Stimulated activated CD8-positive, alpha-beta memory T cell treated with anti-CD3 and anti-CD28 coated beads, Interleukin-4, amount 100 ng/mL, for 4 hours (primary cell): Measurements from ENCODE around the gene GBX1.

Experiments
- DNase-seq, 2 donors: peaks; one replicate each; pipeline ENCODE4 v3.0.0-alpha.2; 2020; ENCODE audit warnings: low read depth in 2 of 2, low spot score in 1 of 2

The GBX1 gene

DNA sequence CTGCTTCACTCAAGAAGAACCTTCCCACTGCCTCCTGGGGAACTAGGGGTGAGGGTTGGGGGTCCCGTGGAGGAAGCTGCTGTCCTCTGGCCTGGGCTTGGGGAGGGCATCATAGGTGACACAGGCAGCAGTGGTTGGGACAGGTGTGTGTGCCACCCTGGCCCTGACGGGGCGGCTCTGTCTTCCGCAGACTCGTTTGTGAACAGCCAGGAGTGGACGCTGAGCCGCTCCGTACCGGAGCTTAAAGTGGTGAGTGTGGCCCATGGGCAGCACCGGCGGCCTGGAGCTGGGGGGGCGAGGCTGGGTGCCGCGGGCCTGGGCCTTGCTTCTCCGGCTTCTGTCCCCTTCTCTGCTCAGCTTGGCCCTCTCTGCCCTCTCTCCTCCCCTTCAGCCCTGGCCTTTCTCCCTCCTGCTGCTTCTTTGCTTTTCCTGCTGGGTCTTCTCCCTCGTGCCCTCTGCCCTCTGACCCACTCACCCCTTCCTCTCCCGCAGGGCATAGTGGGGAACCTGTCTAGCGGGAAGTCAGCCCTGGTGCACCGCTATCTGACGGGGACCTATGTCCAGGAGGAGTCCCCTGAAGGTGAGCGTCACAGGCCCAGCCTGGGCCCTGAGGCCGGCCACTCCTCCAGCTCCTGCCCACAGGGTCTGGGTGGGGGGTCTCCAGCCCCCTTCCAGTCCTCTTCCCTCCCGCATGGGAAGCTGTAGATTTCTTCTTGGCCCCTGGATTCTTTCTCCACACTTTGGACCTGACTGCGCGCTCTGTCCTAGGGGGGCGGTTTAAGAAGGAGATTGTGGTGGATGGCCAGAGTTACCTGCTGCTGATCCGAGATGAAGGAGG, 50.7 kb downstream of the GBX1 start:
- DNase-seq = no peak

DNA sequence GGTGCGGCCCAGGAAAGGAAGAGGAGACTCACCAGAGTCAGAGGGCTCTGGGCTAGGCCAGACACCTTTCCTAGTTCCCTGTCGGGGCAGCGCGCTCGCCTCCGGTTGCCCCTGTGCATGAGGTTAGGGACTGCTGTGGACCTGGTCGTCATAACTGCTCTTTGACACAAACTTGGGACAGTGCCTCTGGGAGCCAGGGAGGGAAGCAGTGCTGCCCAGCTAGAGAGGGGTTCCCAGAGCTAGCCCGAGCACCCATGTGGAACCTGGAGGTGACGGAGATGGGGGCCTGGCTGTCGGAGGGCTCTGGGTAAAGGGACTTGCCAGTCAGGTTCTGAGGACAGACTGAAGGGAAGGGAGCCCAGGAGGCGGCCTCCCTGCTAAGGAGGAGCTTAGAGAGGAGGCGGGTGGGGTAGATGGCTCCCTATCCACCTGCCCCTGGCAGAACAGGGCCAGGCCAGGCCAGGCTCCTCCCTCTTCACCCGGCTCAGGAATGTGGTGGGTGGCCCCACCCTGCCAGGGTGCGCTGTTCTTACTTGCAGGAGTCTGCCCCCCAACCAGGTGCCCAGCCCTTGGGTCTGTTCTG, 51.6 kb downstream of the GBX1 start:
- DNase-seq = no peak

DNA sequence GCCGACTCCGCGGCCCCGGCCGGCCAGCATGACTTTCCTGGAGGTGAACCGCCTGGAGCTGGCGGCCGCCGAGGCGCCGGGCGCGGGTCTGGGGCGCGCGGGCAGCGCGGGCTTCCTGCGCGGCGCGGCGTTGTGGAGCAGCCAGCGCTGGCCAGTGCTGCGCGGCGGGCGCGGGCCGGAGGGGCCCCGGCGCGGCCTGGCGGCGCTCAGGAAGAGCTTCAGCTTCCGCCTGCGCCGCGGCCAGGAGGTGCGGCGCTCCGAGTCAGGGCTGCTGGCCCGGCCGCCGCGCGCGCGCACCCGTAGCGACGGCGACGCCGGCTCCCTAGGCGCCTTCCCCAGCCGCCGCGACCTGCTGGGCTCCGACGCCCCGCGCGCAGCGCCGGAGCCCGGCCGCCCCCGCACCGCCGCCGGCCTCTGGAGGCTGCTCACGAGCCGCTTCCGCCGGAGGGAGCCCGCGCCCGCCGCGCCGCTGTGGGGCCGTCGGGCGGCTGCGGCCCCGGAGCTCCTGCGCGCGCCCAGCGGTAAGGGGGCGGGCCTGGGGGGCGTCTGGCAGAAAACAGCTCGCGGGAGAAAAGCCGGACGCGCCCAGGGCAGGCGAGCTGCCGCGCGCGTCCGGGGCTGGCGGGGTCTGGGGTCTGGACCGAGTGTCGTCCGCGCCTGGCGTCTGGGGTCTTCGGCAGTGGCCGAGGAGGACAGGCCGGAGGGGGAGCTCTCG, 52.2 kb downstream of the GBX1 start:
- DNase-seq = no peak

DNA sequence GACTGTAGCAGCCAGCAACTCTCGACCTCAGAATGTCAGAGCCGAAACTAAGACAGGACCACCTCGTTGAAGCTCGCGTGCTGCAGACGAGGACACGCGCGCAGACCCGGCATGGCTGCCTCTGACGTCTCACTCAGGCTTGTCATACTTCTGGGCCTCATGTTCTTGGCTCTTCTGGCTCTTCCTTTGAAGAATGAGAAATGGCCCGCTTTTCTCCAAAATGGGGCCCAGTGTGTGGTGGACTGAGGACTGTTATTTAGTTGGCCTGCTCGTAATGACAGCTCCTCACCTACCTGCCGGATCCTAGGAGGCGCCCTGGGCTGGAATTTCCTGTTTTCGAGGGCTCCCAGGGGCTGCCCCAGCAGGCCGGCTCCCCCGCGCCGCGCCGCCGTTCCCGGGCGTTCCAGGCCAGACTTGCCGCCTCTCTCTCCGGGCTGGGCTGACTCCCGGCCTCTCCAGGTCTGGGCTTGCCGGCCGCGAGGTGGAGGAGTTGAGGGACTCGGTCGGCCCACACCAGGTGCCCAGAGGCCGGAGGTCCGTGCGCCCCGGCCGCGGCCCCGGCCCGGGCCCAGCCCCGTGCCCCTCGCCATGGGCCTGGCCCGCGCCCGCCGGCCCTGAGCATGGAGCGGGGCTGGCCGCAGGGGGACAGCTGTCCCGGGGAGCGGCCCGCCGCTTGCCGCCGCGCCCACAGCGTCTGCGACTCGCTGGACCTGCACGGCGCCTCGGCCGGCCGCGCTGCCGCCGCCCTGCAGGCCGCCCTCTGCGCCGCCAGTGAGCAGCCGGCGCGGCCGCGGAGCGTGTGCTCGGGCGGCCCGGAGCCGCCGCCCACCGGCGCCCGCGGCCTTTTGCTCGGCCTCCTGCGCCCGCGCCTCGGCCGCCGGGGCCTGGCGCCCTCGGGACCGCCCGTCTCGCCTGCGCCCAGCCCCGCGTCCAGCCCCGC, 53.1 kb downstream of the GBX1 start:
- no peak for DNase-seq

DNA sequence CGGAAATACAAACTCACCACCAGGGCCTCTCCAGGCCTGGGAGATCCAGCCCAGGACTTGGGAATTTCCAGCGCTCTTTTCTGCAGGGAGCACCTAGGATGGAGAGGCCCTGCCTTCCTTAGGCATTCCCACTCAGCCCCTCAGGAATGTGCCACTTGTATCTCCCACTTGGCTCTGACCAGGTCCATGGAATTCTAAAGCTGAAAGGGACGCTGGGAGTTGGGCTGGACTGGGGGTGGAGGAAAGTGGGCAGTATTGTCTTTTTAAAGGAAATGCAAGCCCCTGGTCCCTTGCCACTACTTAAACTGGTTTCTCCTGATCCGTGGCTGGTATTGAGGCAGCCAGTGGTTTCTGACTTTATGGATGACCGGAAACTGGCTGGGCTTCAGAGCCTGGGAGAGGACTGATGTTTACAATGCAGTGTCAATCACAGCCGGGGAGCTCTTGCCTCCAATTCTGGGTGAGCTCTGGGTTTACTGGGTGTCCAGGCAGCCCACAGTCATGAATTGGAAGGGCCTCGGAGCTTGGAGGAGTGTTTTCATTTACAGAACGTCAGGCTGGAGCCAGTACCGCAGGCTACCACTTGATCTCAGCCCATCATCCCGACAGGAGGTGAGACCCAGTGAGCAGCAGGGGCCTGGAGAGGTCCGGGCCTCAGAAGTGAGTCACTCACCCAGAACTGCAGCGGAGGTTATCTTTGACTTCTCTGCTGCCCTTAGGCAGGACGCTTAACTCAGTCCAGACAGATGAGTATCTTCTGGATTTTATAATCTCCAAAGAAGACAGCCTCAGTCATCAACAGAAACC, 53.9 kb downstream of the GBX1 start:
- DNase-seq = no peak

DNA sequence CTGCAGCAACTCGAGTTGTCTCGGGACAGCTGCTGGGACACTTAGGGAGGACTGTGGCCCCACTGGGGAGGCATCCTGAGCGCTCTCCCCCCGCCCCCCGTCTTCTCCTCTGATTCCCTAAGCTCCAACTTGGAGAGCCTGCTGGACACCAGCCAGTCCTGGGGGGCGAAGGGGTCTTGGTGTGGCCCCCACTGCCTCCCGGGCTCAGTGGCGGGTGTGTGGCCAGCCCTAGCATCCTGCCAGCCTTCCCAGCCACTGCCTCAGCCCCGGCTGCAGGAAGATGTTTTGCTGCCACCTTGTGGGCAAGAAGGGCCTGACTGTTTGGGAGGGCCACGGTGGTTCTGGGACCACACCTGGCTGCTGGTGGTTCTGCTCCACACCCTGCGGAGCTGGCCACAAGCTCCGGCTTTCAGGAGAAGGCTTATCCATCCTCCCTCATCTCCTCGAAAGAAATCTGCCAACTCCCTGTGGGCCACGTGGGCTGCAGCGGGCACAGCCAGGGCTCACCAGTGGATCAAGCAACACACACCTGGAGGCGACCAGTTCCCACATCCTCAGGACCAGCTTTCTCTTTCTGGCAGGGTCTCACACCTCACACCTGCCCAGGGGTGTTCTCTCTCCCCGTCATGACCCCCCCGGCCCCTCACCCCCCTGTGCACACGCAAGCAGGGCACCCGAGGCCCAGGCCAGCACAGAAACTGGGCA, 56.4 kb downstream of the GBX1 start:
- peak; percentile 34 to 50 for DNase-seq

DNA sequence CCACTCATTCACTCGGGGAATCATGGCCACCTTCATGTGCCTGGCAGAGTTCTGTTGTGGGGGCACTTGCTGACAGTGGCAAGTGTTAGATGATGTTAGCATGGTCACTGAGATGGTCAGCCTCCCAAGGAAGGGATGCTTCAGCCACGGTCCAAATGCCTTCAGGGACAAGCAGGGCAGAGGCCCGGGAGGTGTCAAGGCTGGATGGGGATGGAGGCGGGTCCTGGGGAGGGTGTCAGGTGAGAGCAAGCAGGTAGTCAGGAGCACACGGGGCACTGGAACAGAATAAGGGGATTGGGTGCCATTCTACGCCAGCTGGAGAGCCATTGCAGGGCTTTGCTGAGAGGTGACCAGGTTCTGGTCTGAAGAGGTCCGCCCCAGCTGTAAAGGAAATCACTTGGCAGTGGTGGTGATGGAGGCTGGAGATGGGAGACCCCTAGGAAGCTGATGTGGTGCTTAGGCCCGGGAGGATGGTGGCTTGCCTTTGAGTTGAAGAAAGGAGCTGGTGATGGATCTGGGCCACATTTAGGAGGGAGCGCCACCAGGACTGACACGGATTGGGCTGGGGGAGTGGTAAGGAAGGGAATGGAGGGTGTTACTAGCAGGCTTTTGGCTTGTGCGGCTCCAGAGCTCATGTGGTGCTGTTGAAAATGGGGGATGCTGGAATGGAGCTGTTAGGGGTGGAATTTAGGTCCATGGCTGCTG, 57.1 kb downstream of the GBX1 start:
- no peak for DNase-seq

DNA sequence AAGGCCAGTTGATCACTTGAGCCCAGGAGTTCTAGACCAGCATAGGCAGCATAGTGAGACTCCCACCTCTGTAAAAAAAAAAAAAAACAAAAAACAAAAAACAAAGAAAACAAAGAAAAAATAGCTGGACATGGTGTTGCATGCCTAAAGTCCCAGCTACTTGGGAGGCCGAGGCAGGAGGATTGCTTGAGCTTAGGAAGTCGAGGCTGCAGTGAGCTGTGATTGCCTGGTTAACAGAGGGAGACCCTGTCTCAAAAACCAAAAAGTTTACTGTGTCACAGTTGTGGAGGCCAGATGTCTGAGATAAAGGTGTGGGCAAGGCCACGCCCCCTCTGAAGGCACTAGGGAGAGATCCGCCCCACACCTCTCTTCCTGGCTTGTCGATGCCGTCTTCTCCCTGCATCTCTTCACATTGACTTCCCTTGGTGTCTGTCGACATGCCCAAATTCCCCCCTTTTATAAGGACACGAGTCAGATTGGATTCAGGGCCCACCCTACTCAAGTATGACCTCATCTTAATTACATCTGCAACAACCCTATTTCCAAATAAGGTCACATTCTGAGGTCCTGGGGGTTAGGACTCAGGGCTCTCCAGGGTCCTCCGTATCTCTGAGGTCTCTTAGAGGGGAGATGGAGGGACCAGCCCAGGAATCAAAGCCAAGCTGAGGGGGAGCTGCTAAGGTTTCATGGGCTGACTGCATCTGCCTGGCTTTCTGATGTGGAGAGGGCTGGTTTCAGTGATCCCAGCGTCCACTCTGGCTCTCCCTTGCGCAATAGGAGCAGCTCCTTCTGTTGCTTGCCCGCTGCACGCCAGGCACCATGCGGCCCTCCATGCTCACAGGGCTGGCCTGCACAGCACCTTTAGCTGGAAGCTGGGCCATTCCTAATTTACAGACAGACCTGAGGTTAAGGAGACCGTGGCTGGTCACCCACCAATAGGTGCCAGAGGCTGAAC, 58.1 kb downstream of the GBX1 start:
- no peak for DNase-seq

DNA sequence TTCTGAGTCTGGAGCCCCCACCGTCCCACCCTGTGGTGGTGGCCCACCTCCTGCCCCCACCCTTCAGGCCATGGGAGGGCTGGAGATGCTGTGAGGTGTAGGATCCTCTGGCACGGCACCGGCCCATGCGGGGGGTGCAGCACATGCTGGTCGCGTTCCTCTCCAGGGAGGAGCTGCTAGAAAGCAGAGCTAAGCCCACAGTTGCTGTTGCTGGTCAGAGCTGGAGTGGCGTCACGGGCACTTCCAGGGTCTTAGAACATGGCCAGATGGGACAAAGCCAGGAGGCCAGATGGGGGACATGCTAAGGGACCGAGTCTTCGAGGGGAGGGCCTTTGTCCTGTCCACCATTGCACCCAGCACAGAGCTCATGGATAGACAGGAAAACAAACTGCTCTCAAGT, 59.6 kb downstream of the GBX1 start:
- no peak for DNase-seq

DNA sequence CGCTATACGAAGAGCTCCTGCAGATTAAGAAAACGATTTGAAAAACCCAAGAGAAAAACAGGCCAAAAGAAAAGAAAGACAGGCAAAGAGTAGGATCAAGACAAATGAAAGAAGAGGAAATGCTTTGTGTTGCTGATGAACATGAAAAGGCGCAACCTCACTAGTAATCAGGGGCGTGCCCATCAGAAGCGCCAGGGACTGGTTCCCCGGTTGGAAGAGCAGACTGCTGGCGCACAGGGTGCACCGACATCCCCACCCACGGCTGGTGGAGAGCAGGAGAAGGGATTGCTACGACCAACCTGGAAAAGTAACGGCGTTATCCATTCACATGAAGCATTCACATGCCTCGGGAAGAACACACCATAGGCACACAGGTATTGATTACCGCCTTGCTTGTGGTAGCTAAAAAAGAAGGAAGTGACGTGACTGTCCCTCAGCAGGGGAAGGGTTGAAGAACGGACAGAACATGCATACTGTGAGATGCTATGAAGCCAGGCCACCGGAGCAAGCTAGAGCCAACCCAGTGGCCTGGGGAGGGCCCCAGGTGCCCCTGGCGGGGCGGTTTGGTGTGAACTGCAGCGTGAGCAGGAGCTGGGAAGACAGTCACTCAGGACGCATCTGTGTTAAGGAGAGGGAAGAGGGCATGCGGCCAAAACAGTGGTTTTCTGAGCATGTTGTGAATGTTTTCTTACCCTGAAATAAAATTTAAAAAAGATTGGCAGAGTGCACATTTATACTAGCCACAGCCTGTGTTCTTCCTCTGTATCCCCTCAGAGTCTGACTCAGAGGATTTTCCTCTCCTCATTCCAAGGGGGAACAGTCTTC, 62.9 kb downstream of the GBX1 start:
- no peak for DNase-seq

DNA sequence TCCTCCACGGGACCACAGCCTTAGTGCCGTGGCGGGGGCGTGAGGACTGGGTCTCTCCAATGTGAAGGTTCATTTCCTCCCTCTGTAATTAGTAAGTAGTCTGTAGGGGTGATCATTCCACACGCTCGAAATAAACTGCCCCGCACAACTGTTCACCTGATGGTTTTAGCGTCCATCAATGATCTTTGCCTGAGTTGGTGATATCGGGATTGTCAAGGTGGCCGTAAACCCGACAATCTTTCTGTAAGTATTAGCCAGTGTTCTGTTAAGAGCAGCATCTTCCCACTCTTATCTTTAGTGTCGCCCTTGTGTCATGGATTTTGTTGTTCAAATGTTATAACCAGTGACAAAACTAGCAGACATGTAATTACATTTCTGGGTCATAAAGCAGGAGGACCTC, 63.5 kb downstream of the GBX1 start:
- no peak for DNase-seq

DNA sequence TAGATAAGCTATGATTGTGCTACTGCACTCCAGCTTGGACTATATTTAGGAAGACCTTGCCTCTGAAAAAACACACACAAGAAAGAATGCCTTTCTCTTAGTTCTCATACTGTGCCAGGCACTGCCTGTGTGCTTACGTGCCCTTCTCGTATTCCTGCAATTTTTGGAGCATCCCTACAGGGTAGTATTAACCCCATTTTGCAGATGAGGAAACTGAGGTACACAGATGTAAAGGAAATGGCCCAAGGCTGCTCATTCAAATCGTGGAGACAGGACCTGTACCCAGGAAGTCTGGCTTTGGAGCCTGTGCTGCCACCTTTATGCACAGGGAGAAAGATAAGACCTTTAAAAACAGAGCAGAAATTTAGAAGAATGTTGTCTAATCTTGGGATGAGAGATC, 64.5 kb downstream of the GBX1 start:
- no peak for DNase-seq

DNA sequence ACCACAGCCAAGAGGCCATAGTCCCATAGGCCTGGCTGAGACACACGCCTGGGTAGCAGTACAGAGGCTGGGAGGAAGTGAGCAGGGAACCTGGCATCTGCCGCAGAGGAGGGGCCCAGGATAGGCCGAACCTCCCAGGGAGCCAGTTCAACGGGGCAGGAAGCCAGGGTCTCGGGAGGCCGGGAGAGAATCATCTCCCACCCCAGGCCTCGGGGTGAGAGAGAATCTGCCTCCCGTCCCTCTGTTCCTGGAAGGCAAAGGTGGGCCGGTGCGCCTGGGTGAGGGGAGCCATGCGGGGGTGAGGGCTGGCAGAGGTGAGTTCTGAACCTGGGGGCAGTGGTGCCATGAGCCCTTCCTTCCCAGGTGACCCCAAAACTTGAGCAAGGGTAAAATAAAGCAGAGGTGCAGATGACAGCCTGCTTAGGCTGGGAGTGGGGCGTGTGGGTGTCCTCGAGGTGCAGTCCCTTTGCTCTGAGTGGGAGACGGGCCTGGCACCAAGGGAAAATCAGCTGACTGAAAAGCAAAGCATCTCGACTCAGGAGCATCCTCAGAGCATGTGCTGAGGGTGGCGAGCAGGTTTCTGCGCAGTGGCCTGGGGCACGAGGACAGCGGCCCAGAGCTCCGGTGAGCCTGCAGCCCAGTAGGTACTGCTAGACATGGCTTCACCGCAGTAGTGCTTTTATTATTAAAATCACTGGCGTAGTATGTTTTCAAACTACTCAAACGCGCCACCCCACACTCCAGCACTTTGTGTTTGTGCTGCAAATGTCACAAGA, 65.7 kb downstream of the GBX1 start:
- no peak for DNase-seq

DNA sequence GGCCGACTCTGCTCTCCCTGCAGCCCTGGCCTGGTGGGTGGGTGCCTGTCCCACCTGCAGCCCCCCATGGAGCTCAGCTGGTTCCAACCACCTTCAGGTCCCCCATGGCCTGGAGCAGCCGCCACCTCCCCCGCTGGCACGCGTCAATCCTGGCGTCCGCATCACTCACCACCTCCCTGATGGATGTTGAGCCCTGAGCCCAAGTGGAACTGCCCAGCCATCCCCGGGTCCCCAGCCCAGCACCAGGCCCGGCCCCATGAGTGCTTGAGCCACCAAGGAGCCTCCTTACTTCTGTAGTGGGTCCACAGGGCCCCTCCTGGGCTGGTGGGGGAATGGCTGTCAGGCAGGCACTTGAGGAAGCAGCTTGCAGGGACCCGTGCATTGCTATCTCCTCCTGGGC, 66.6 kb downstream of the GBX1 start:
- no peak for DNase-seq

DNA sequence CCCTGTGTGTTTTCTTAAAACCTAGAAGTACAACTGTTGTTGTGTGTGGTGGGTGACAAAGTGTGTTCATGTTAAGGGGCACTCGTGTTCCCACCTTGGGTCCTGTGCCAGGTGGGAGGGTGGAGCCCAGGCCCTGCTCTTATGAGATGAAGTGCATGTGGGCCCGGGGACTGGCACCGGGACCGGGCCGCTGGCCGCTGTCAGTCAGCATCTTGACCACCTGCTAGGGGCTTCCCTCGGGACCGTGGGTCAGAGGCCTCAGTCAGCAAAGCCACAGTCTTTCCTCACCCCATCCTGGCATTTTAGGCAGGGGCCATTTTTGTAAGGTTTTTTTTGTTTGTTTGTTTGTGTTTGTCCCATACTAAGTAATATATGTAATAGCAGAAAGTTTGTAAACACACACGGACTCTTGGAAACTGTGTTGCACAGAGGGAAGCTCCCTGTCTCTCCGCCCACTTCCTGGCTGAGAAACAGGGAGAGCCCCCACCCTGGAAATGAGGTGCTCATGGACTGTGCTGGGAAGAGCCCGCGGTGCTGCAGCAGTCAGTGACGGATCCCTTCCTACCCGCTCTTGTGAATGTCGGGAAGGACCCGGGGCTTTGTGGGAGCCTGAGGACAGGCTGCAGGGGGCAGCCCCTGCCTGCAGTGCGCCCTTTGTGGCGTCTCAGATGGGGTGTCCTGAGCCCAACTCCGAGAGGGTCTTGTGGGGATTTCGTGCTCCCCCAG, 67.8 kb downstream of the GBX1 start:
- no peak for DNase-seq
